ENCODE data around the gene PRPF8. TPM values are rescaled to one million over a fixed set of nuclear protein-coding genes. Genes with fewer than 3 reads are reported as not detected.

Gene PRPF8
- total and polyA plus RNA-seq, 2 of the 13 experiments (the other 11 are each of a cell fraction or from before 2014, with no cell fraction given) = 112 to 179 TPM

DNA sequence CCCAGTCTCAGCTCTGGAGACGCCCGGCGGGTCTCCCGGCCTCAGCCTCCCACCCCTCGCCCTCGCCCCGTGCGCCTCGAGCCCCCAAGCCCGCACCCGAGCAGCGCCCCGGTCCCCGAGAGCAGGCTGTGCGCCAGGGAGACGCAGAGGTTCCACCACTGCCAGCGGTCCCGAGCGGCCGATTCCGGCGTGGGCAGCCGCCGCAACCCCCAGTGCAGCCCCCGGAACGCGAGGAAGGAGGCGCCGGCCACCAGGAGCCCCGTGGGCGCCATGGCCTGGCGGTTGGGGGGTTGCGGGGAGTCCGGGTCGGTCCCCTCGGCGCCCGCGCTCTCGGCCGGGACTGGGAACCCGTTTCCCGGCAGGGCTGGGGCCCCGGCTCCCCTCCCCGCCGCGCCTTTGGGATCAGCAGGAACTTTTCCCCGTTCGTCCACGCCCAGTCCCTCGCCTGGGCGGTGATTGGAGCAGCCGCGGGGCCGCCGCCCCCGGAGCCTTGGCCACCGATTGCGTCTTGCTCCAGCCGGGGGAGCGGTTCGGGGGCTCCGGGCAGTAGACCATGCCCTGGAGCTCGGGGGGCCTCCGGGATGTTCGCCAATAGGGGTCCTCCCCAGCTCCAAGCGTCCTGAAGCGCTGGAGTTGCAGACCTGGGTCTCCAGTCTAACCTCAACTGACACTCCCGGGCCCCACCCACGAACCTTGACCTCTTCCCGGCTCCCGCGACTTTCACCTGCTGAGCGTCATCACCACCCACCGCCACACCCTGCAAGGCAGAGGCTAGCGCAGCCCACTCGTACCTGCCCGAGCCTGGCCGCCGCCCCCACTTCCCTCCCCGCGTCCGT is 25.5 kb upstream of the PRPF8 start, which contains the start of gene TLCD2 (continued):
- TF ChIP-seq PHF20 (CRISPR knock-in tag; IDR thresholded peaks at IDR 0.05) (no peak), ZNF546 (CRISPR knock-in tag; conservative IDR thresholded peaks at IDR 0.05) (no peak), THAP11 (CRISPR knock-in tag; IDR thresholded peaks at IDR 0.05) (peak; percentile 33; the same call in 1 of the 2 replicates), ZNF292 (CRISPR knock-in tag; IDR thresholded peaks at IDR 0.05; ENCODE audit: borderline replicate concordance, low read depth) (no peak), MBD4 (IDR thresholded peaks at IDR 0.05; ENCODE audit: borderline replicate concordance, low read length) (no peak), ZNF567 (CRISPR knock-in tag; IDR thresholded peaks at IDR 0.05; ENCODE audit: borderline replicate concordance) (no peak), SP4 (CRISPR knock-in tag; IDR thresholded peaks at IDR 0.05) (peak; percentile 22; the same call in 1 of the 2 replicates), ZNF552 (CRISPR knock-in tag; IDR thresholded peaks at IDR 0.05; ENCODE audit: borderline replicate concordance) (no peak), NFKB2 (CRISPR knock-in tag; IDR thresholded peaks at IDR 0.05; ENCODE audit: borderline replicate concordance) (no peak; the same call in 1 of the 2 replicates), THYN1 (CRISPR knock-in tag; IDR thresholded peaks at IDR 0.05; ENCODE audit: borderline replicate concordance, low read depth) (no peak), MEIS1 (CRISPR knock-in tag; IDR thresholded peaks at IDR 0.05; ENCODE audit: borderline replicate concordance) (no peak), MED8 (CRISPR knock-in tag; IDR thresholded peaks at IDR 0.05; ENCODE audit: insufficient replicate concordance) (no peak), ZNF256 (CRISPR knock-in tag; conservative IDR thresholded peaks at IDR 0.05) (no peak), HNRNPH1 (optimal IDR thresholded peaks at IDR 0.05; ENCODE audit: low read depth, low read length) (no peak), MXI1 (IDR thresholded peaks at IDR 0.05; ENCODE audit: borderline replicate concordance, low read depth, low read length) (no peak; the same call in 2 of the 3 replicates), RAD21 (CRISPR knock-in tag; IDR thresholded peaks at IDR 0.05) (peak; percentile 35; the same call in 1 of the 2 replicates), ZNF788 (CRISPR knock-in tag; IDR thresholded peaks at IDR 0.05; ENCODE audit: borderline replicate concordance) (no peak), ZMYM4 (CRISPR knock-in tag; IDR thresholded peaks at IDR 0.05) (no peak), ZNF121 (CRISPR knock-in tag; IDR thresholded peaks at IDR 0.05) (no peak), HMG20A (CRISPR knock-in tag; IDR thresholded peaks at IDR 0.05; ENCODE audit: borderline replicate concordance) (no peak), ZFP37 (CRISPR knock-in tag; IDR thresholded peaks at IDR 0.05; ENCODE audit: borderline replicate concordance) (no peak)
- TF ChIP-seq, protein P1, sequence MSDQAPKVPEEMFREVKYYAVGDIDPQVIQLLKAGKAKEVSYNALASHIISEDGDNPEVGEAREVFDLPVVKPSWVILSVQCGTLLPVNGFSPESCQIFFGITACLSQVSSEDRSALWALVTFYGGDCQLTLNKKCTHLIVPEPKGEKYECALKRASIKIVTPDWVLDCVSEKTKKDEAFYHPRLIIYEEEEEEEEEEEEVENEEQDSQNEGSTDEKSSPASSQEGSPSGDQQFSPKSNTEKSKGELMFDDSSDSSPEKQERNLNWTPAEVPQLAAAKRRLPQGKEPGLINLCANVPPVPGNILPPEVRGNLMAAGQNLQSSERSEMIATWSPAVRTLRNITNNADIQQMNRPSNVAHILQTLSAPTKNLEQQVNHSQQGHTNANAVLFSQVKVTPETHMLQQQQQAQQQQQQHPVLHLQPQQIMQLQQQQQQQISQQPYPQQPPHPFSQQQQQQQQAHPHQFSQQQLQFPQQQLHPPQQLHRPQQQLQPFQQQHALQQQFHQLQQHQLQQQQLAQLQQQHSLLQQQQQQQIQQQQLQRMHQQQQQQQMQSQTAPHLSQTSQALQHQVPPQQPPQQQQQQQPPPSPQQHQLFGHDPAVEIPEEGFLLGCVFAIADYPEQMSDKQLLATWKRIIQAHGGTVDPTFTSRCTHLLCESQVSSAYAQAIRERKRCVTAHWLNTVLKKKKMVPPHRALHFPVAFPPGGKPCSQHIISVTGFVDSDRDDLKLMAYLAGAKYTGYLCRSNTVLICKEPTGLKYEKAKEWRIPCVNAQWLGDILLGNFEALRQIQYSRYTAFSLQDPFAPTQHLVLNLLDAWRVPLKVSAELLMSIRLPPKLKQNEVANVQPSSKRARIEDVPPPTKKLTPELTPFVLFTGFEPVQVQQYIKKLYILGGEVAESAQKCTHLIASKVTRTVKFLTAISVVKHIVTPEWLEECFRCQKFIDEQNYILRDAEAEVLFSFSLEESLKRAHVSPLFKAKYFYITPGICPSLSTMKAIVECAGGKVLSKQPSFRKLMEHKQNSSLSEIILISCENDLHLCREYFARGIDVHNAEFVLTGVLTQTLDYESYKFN (CRISPR knock-in tag; conservative IDR thresholded peaks at IDR 0.05) = no peak; the same call in none of the 2 replicates
- TF ChIP-seq, protein P2, sequence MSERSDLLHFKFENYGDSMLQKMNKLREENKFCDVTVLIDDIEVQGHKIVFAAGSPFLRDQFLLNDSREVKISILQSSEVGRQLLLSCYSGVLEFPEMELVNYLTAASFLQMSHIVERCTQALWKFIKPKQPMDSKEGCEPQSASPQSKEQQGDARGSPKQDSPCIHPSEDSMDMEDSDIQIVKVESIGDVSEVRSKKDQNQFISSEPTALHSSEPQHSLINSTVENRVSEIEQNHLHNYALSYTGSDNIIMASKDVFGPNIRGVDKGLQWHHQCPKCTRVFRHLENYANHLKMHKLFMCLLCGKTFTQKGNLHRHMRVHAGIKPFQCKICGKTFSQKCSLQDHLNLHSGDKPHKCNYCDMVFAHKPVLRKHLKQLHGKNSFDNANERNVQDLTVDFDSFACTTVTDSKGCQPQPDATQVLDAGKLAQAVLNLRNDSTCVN (CRISPR knock-in tag; IDR thresholded peaks at IDR 0.05; ENCODE audit: borderline replicate concordance) = no peak
- TF ChIP-seq, protein P3, sequence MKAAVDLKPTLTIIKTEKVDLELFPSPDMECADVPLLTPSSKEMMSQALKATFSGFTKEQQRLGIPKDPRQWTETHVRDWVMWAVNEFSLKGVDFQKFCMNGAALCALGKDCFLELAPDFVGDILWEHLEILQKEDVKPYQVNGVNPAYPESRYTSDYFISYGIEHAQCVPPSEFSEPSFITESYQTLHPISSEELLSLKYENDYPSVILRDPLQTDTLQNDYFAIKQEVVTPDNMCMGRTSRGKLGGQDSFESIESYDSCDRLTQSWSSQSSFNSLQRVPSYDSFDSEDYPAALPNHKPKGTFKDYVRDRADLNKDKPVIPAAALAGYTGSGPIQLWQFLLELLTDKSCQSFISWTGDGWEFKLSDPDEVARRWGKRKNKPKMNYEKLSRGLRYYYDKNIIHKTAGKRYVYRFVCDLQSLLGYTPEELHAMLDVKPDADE (CRISPR knock-in tag; IDR thresholded peaks at IDR 0.05) = no peak
